ENCODE results near the gene AOAH.

- no peak for TF ChIP-seq BACH2 (CRISPR knock-in tag; IDR thresholded peaks at IDR 0.05; ENCODE audit: borderline replicate concordance)
- TF ChIP-seq ARNTL (CRISPR knock-in tag; IDR thresholded peaks at IDR 0.05; ENCODE audit: borderline replicate concordance, low read depth), result no peak
Observed at GRCh38 chr7:36484265-36484664, 240.0 kb downstream of the AOAH start.

All from SK-N-SH treated with all-trans-retinoic acid at 6 μM for 48 hours (cell line).